ENCODE data around the gene LSM3.
A peak's percentile ranks its signal among the peaks of the same experiment; 100 is the strongest.

The LSM3 gene

DNA sequence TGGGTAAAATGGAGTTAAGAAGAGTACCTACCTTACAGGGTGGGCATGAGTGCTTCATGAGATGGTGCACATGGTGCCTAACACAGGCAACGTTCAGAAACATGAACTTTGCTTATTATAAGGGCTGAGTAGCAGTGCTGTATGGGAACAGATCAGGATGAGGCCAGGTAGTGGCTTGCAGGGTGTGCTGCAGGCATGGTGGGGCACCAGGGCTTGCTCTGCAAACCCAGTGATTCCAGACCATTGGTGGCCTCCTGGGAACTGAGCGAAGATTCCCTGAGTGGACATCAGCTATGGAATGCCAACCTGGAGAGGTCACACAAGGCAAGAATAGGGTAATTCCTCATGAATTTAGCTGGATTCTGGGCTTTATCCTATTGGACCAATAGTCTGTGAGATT, 37.9 kb upstream of the LSM3 start:
- no peak for DNase-seq (ENCODE audit: low read depth in 1 of 2, low spot score in 1 of 2)
- H3K4me3 ChIP-seq (replicated peaks; ENCODE audit: insufficient read depth, low read length): no peak overlapping the region
- 0 out of 2 replicates have a peak, but pooled peaks have one; percentile 13 for TF ChIP-seq POLR2AphosphoS5 (IDR thresholded peaks at IDR 0.05; ENCODE audit: low read depth)
- TF ChIP-seq SPI1 (IDR thresholded peaks at IDR 0.05; ENCODE audit: borderline replicate concordance, low read depth): no peak
- H3K27ac ChIP-seq (replicated peaks): no peak overlapping the region
- no peaks in the 10 kb centered on the region for H3K27me3 ChIP-seq (ENCODE audit: insufficient read depth, poor library complexity, severe bottlenecking)

DNA sequence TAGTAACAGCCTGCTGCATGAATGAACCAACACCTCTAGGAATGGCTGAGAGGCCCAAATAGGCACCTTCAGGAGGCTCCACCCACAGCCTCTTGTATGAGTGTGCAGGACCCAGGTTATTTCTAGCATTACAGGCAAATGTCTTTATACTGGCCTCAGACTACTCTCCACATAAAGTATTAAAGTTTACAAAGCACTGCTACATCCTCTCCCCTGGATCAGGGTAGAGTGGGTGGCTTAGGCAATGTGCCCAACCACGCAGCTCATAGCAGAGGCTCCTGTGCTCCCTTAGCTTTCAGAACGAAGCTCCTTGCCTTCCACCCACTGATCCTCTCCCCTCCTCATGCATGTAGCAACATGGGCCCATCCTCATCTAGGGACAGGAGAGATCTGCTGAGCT, 37.5 kb upstream of the LSM3 start:
- H3K4me3 ChIP-seq (replicated peaks; ENCODE audit: insufficient read depth, low read length): no peak overlapping the region
- no peak overlapping the region for H3K27ac ChIP-seq (replicated peaks)
- TF ChIP-seq, protein P1, sequence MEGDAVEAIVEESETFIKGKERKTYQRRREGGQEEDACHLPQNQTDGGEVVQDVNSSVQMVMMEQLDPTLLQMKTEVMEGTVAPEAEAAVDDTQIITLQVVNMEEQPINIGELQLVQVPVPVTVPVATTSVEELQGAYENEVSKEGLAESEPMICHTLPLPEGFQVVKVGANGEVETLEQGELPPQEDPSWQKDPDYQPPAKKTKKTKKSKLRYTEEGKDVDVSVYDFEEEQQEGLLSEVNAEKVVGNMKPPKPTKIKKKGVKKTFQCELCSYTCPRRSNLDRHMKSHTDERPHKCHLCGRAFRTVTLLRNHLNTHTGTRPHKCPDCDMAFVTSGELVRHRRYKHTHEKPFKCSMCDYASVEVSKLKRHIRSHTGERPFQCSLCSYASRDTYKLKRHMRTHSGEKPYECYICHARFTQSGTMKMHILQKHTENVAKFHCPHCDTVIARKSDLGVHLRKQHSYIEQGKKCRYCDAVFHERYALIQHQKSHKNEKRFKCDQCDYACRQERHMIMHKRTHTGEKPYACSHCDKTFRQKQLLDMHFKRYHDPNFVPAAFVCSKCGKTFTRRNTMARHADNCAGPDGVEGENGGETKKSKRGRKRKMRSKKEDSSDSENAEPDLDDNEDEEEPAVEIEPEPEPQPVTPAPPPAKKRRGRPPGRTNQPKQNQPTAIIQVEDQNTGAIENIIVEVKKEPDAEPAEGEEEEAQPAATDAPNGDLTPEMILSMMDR (IDR thresholded peaks at IDR 0.05; ENCODE audit: insufficient read depth, low read length): no peak
- TF ChIP-seq SPI1 (IDR thresholded peaks at IDR 0.05; ENCODE audit: borderline replicate concordance, low read depth) (no peak), GABPA (IDR thresholded peaks at IDR 0.05; ENCODE audit: low read depth) (no peak), POLR2AphosphoS5 (IDR thresholded peaks at IDR 0.05; ENCODE audit: low read depth) (no peak)
- TF ChIP-seq, protein P2, sequence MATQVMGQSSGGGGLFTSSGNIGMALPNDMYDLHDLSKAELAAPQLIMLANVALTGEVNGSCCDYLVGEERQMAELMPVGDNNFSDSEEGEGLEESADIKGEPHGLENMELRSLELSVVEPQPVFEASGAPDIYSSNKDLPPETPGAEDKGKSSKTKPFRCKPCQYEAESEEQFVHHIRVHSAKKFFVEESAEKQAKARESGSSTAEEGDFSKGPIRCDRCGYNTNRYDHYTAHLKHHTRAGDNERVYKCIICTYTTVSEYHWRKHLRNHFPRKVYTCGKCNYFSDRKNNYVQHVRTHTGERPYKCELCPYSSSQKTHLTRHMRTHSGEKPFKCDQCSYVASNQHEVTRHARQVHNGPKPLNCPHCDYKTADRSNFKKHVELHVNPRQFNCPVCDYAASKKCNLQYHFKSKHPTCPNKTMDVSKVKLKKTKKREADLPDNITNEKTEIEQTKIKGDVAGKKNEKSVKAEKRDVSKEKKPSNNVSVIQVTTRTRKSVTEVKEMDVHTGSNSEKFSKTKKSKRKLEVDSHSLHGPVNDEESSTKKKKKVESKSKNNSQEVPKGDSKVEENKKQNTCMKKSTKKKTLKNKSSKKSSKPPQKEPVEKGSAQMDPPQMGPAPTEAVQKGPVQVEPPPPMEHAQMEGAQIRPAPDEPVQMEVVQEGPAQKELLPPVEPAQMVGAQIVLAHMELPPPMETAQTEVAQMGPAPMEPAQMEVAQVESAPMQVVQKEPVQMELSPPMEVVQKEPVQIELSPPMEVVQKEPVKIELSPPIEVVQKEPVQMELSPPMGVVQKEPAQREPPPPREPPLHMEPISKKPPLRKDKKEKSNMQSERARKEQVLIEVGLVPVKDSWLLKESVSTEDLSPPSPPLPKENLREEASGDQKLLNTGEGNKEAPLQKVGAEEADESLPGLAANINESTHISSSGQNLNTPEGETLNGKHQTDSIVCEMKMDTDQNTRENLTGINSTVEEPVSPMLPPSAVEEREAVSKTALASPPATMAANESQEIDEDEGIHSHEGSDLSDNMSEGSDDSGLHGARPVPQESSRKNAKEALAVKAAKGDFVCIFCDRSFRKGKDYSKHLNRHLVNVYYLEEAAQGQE (IDR thresholded peaks at IDR 0.05; ENCODE audit: insufficient replicate concordance, low read depth): no peak
- no peak for DNase-seq (ENCODE audit: low read depth in 1 of 2, low spot score in 1 of 2)
- H3K27me3 ChIP-seq (ENCODE audit: insufficient read depth, poor library complexity, severe bottlenecking): no peaks in the 10 kb centered on the region

DNA sequence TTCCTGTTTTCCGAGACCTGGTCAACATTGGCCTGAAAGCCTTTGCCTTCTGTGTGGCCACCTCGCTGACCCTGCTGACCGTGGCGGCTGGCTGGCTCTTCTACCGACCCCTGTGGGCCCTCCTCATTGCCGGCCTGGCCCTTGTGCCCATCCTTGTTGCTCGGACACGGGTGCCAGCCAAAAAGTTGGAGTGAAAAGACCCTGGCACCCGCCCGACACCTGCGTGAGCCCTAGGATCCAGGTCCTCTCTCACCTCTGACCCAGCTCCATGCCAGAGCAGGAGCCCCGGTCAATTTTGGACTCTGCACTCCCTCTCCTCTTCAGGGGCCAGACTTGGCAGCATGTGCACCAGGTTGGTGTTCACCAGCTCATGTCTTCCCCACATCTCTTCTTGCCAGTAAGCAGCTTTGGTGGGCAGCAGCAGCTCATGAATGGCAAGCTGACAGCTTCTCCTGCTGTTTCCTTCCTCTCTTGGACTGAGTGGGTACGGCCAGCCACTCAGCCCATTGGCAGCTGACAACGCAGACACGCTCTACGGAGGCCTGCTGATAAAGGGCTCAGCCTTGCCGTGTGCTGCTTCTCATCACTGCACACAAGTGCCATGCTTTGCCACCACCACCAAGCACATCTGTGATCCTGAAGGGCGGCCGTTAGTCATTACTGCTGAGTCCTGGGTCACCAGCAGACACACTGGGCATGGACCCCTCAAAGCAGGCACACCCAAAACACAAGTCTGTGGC, 36.8 kb upstream of the LSM3 start:
- H3K4me3 ChIP-seq (replicated peaks; ENCODE audit: insufficient read depth, low read length): no peak overlapping the region
- DNase-seq (ENCODE audit: low read depth in 1 of 2, low spot score in 1 of 2): no peak
- no peaks in the 10 kb centered on the region for H3K27me3 ChIP-seq (ENCODE audit: insufficient read depth, poor library complexity, severe bottlenecking)
- no peak overlapping the region for H3K27ac ChIP-seq (replicated peaks)
- TF ChIP-seq GABPA (IDR thresholded peaks at IDR 0.05; ENCODE audit: low read depth): no peak
- no peak for TF ChIP-seq SPI1 (IDR thresholded peaks at IDR 0.05; ENCODE audit: borderline replicate concordance, low read depth)
- no peak for TF ChIP-seq POLR2AphosphoS5 (IDR thresholded peaks at IDR 0.05; ENCODE audit: low read depth)
- TF ChIP-seq, protein P2 (IDR thresholded peaks at IDR 0.05; ENCODE audit: insufficient replicate concordance, low read depth): no peak
- TF ChIP-seq, protein P1 (IDR thresholded peaks at IDR 0.05; ENCODE audit: insufficient read depth, low read length): no peak

DNA sequence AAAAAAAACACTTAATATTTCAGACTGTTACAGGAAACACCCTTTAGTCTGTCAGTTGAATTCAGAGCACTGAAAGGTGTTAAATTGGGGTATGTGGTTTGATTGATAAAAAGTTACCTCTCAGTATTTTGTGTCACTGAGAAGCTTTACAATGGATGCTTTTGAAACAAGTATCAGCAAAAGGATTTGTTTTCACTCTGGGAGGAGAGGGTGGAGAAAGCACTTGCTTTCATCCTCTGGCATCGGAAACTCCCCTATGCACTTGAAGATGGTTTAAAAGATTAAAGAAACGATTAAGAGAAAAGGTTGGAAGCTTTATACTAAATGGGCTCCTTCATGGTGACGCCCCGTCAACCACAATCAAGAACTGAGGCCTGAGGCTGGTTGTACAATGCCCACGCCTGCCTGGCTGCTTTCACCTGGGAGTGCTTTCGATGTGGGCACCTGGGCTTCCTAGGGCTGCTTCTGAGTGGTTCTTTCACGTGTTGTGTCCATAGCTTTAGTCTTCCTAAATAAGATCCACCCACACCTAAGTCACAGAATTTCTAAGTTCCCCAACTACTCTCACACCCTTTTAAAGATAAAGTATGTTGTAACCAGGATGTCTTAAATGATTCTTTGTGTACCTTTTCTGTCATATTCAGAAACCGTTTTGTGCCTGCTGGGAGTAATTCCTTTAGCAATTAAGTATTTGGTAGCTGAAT, 35.9 kb upstream of the LSM3 start:
- peak overlapping the region; percentile 94 for H3K27ac ChIP-seq (replicated peaks)
- TF ChIP-seq POLR2AphosphoS5 (IDR thresholded peaks at IDR 0.05; ENCODE audit: low read depth): no peak
- no peak for TF ChIP-seq SPI1 (IDR thresholded peaks at IDR 0.05; ENCODE audit: borderline replicate concordance, low read depth)
- TF ChIP-seq GABPA (IDR thresholded peaks at IDR 0.05; ENCODE audit: low read depth): no peak
- TF ChIP-seq, protein P1 (IDR thresholded peaks at IDR 0.05; ENCODE audit: insufficient read depth, low read length): no peak
- TF ChIP-seq, protein P2 (IDR thresholded peaks at IDR 0.05; ENCODE audit: insufficient replicate concordance, low read depth): no peak

More for the DNA sequence above, 35.9 kb upstream of the LSM3 start:
- no peak overlapping the region for H3K4me3 ChIP-seq (replicated peaks; ENCODE audit: insufficient read depth, low read length)
- no peak for DNase-seq (ENCODE audit: low read depth in 1 of 2, low spot score in 1 of 2)
- no peaks in the 10 kb centered on the region for H3K27me3 ChIP-seq (ENCODE audit: insufficient read depth, poor library complexity, severe bottlenecking)
